HG03175 (cell line): ENCODE measurements around the gene MEG3.

ENCODE experiments used
- ATAC-seq: cut with Tn5 transposase; IDR thresholded peaks from one replicate; pipeline ENCODE4 v1.9.1; 2021; ENCODE audit warnings: mild to moderate bottlenecking, moderate library complexity; ENCODE audit not compliant: unreplicated experiment

Gene MEG3

GRCh38 chr14:100828031-100828769, 2.3 kb downstream of the MEG3 start:
- ATAC-seq = no peak

- no peak for ATAC-seq
Observed at GRCh38 chr14:100830681-100831080, 4.8 kb downstream of the MEG3 start.

DNA sequence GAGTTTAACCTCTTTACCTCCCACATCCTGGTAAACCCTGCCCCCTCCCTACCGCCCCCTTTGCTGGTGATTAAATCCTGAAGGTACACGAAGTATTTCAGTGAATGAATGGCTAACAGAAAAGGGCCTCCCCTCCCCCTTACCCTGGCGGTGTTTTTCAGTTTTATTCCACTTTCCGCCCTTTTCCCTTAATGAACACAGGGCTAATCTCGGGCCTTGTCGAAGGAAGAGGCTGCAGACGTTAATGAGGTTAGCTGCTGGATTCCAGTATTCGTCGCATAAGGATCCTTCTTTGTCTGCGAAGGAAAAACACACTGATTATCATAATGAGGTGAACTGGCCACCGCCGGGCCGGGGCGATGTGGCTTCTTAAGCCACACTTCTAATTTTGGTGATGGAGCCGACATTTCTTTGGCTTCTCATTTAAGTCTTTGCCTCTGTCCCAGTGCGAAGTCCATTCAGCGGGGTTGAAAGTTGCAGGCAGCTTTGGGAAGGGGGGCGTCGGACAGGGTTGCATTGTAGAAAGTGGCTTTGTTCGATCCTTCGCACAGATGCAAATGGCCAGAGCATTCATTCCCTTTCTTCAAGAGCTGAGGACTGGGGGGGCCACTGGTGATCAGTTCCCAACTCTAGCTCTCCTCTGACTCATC, 6.5 kb downstream of the MEG3 start:
- no peak for ATAC-seq

DNA sequence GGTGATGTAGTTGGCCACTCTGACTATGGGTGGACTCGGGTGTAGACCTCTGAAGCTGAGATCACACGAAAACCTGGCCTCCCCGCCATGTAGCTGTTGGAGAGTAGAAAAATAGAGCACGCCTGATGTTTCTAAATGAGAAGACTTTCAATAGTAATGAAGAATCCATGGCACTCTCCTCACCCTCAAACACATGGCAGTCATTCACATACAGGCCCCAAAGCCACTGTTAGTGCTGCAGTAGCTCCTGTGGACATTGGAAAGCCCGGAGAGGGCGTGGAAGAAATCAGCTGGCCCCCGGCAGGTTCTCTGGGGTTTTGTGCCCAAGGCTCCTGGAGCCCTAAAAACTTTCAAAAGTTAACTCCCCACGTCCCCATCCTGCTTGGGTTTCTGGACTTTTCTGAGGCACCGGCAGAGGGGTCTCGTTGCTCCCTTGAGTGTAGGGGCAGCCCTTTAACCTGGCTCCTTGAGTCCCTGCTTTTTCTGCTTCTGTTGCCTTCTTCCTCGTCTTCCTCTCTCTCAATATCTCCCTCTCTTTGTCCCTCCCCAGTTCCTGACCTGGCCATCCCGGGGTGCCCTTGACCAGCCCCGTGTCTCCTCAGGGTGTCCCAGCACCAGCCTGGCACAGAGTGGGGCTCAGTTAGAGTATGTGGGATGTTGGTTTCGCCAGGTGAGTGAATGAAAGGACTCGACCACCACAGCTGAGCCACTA, 8.3 kb downstream of the MEG3 start:
- no peak for ATAC-seq

- no peak for ATAC-seq
Observed at GRCh38 chr14:100834794-100835547, 9.1 kb downstream of the MEG3 start.

GRCh38 chr14:100835548-100836310, 9.8 kb downstream of the MEG3 start:
- ATAC-seq = no peak

DNA sequence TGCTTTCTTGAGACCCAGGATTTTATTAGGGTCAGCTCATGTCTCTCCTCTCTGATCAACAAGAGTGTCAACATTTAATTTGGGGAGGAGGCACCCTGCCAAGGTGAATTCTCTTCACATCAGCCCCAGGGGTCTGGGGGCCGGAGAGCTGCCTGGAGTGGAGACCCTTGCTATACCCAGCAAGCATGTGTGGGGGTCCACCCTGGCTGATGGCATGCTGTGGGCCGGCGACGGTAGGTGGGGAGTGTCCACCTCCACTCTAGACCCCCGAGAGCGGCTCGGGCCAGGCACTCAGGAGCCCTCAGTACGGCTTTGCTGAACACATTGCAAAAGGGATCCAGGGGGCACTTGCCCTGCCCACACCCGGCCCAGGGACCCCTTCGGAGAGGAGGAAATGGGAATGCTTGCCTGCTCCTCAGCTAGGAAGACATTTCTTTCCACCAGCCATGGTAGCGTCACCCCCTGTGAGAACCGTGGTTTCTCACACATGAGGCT, 10.4 kb downstream of the MEG3 start:
- ATAC-seq = no peak

DNA sequence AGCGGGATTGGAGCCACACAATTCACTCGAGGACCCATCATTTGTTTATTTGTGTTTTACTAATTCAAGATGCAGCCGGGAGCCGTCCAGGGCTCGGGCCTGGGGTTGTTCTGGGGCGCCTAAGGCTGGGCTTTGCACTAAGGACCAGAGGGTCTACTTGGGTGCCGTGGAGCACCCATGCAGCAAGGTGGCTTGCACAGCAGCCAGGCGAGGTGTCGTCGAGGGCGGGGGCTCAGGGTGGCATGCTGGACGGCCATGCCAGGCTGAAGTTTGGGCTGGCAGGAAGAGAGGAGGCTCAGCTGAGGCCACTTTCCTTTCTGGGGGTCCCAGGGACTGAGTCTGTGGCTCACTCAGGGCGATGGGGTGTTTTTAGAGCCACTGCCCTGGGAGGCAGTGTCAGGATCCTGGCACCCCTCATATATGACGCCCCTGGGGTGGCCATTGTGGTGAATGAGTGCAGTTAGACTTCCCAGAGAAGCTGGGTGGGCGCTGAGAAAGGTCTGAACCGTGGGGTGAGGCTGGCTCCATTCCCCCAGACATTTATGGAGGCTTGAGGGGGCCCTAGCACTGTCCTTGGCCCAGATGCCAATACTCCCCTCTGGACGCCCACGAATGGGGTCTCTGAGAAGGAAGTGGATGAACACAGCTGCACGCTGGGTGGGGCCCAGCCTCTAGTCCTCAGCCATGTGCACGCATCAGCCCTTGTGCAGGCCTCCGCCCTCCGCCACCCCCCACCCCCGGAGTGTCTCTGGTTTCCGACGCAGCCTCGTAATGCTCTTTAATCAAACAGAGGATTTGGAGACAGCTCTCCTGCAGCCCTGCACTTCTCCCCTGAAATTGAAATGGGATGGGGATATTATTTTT, 11.3 kb downstream of the MEG3 start:
- ATAC-seq = no peak

- no peak for ATAC-seq
Observed at GRCh38 chr14:100837805-100838350, 12.0 kb downstream of the MEG3 start.

- no peak for ATAC-seq
Observed at GRCh38 chr14:100838493-100839314, 12.8 kb downstream of the MEG3 start.

DNA sequence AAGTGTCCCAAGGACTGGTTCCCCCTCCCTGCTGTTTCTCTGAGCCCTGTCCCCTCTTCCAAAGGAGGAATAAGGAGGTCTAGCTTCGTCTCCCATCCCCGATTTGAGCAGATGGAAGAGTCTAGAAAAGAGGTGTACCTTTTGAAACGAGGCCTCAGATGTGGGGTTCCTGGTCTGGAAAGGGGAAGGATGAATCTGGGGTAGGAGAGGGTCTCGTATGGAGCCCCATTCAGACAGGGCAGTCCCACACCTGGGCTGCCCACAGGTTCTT, 13.3 kb downstream of the MEG3 start:
- ATAC-seq = no peak

GRCh38 chr14:100839681-100840111, 13.8 kb downstream of the MEG3 start:
- ATAC-seq = no peak

- no peak for ATAC-seq
Observed at GRCh38 chr14:100840286-100841065, 14.6 kb downstream of the MEG3 start.

GRCh38 chr14:100841066-100841760, 15.3 kb downstream of the MEG3 start:
- no peak for ATAC-seq

DNA sequence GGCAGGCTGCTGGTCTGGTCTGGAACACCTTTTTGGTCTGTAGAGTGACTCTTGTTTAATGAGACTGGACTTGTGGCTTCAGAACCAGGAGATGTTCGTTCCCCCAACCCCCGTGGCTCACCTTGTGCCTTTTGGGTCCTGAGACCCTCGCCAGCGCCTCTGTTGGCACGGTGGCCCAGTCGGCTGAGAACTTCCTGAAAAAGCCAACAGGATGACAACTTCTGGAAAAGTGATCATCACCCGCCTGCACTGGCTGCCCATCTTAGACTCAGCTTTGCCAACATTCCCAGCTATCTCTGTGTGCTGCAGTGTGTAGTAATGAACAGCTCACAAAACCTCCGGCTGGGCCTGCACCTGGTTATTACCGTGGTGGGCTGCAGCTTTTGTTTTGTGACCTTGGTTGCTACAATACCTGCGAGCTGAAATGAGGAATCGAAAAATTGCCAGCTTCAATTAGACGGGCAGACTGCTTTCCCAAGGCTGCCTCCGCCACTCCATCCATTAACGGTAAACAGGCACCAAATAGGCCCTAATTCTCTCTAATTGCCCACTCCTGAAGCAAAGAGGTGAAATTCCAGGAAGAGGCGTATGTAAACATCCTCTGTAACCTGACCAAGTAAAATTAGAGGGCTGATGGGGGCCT, 16.0 kb downstream of the MEG3 start:
- ATAC-seq = no peak

GRCh38 chr14:100842799-100843198, 16.9 kb downstream of the MEG3 start:
- ATAC-seq = no peak

GRCh38 chr14:100844082-100844408, 18.1 kb downstream of the MEG3 start:
- ATAC-seq = no peak
